Stimulated activated CD4-positive, alpha-beta T cell treated with anti-CD3 and anti-CD28 coated beads, TNF-alpha, amount 100 ng/mL, for 24 hours (primary cell): ENCODE data around the gene RTCB.

Source experiments
- DNase-seq, 3 experiments: peaks; one replicate each; pipeline ENCODE4 v3.0.0-alpha.2; 2020; ENCODE audit warnings: low read depth in 3 of 3

RTCB gene

GRCh38 chr22:32339190-32340012 is 72.6 kb downstream of the RTCB start:
- no peak for DNase-seq

DNA sequence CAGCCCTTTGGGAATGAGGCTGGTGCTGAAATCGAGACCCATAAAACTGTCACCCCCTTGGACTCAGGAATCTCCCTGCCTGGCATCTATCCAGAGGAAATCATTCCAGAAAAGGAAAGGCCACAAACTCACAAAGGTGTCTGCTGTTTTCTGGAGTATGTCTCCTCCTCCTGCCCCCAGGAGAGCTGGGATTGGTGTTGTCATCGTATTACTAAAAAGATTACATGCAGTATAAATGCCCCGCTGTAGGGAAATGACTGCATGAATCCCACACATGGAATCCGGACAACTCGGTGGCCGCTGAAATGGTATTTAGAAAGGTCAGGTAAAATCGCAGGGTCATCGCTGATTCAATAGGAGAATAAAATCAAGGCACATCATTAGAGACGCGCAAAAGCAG is 73.3 kb downstream of the RTCB start:
- DNase-seq, result no peak
